Lung (tissue), 12 donors: ENCODE results near the gene AKAP13. TPM values are rescaled to one million over a fixed set of nuclear protein-coding genes. Genes with fewer than 3 reads are reported as not detected.

Source experiments
- ATAC-seq: fragments of 200-7000 bp; cut with Tn5 transposase; one replicate; pipeline ENCODE4 v1.9.1; 2020; ENCODE audit warnings: moderate number of reproducible peaks; ENCODE audit not compliant: insufficient read depth, low FRiP score
- DNase-seq, 3 donors: peaks; one replicate each; pipeline ENCODE4 v3.0.0-alpha.2; 2013 to 2017
- H3K27ac ChIP-seq, 2 donors: one replicate each; pipeline ENCODE4 v1.5.1; 2013; ENCODE audit warnings: mild to moderate bottlenecking in 2 of 2, moderate library complexity in 2 of 2, control low read depth in 1 of 2, inconsistent platforms in 1 of 2, low read depth in 1 of 2, low read length in 1 of 2
- H3K27me3 ChIP-seq, 3 donors: one replicate each; pipeline ENCODE4 v1.5.1; 2013; ENCODE audit warnings: low read length in 2 of 3; ENCODE audit not compliant: control insufficient read depth in 3 of 3, insufficient read depth in 3 of 3
- H3K36me3 ChIP-seq, 4 donors: one replicate each; pipeline ENCODE4 v1.5.1; 2013; ENCODE audit warnings: low read length in 4 of 4, mild to moderate bottlenecking in 1 of 4, moderate library complexity in 1 of 4; ENCODE audit not compliant: control insufficient read depth in 4 of 4, insufficient read depth in 4 of 4
- H3K4me1 ChIP-seq, 5 donors: one replicate each; pipeline ENCODE4 v1.5.1; 2013; ENCODE audit warnings: low read length in 5 of 5, mild to moderate bottlenecking in 2 of 5, moderate library complexity in 1 of 5; ENCODE audit not compliant: control insufficient read depth in 5 of 5, insufficient read depth in 5 of 5
- H3K4me3 ChIP-seq: one replicate; pipeline ENCODE4 v1.5.1; 2013; ENCODE audit warnings: mild to moderate bottlenecking, control low read depth, moderate library complexity
- H3K9ac ChIP-seq, 2 donors: one replicate each; pipeline ENCODE4 v1.5.1; 2013; ENCODE audit warnings: low read length in 2 of 2, control low read depth in 1 of 2; ENCODE audit not compliant: insufficient read depth in 1 of 2
- H3K9me3 ChIP-seq, 4 donors: one replicate each; pipeline ENCODE4 v1.5.1; 2013; ENCODE audit warnings: low read length in 3 of 4, mild to moderate bottlenecking in 1 of 4, moderate library complexity in 1 of 4; ENCODE audit not compliant: control insufficient read depth in 4 of 4, insufficient read depth in 3 of 4
- CTCF ChIP-seq: IDR thresholded peaks from 2 replicates; pipeline ENCODE4 v1.5.1; 2012; ENCODE audit warnings: mild to moderate bottlenecking; ENCODE audit errors: control extremely low read depth, extremely low read depth
- WGBS, 2 donors: extraction: QIAGEN DNeasy Blood & Tissue Kit; methylation state at CpG; one replicate each; pipeline ENCODE4 v1.1.7; 2013; 5-methylcytosine and 5-hydroxymethylcytosine counted together
- polyA plus RNA-seq, 2 donors: library from polyadenylated mRNA; stranded (reverse); fragments of 200-250 nt; gene quantifications; one replicate each; pipeline ENCODE4 v1.2.1, GENCODE V29; 2013
- total RNA-seq, 2 donors: library from RNA; depleted of rRNA in 1 of 2; stranded (reverse); fragments of >200 nt in 1 of 2; gene quantifications; one replicate each; pipeline ENCODE4 v1.2.1, GENCODE V29; 2014 to 2021
- donor health status: control.
- donor health status: control.
- donor health status: Bipolar disorder and iron deficiency.
- donor health status: healthy.
- donor health status: DM: yes; HTN: yes; CAD: no.

AKAP13 gene
- total and polyA plus RNA-seq, 4 donors, result 102 to 1,115 (median 259) TPM

GRCh38 chr15:85755471-85755870 lies 375.1 kb downstream of the AKAP13 start:
- 95 to 96% methylated on average over 11 of the region's 11 CpGs for WGBS, 2 donors
- DNase-seq (no peak), ATAC-seq (no peak)
- no peak for TF ChIP-seq CTCF
- Histone ChIP-seq H3K27ac (no peak overlapping the region), H3K9me3 (no peaks in the 10 kb centered on the region), H3K27me3 (no peaks in the 10 kb centered on the region), H3K36me3 (peaks cover 0 to 5% (median 2%) of the 10 kb centered on the region in 4 donors), H3K4me3 (no peak overlapping the region), H3K9ac (no peak overlapping the region), H3K4me1 (peaks cover 5 to 28% (median 10%) of the 10 kb centered on the region in 5 donors)

DNA sequence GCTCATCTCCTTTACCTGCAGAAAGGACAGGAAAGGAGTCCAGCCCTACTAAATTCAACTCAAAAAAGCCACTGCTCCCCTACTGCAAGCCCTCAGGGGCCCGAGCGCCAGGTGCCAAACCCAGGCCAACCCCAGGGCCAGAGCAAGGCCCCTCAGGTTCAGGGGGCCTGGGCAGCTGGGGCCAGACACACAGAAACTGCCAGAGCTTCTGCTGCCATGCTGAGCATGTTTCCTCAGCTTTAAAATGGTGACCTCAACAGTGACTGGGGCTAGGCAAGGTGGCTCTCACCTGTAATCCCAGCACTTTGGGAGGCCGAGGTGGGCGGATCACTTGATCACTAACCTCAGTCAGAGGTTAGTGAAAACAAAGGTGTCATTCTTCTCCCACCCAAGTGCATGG lies 375.5 kb downstream of the AKAP13 start:
- no peak overlapping the region for H3K9ac ChIP-seq
- no peak for DNase-seq
- no peak overlapping the region for H3K4me3 ChIP-seq
- whole genome bisulfite sequencing, 2 donors, result 94 to 98% methylated on average over 4 of the region's 4 CpGs
- H3K9me3 ChIP-seq, result no peaks in the 10 kb centered on the region
- peaks cover 0 to 5% (median 2%) of the 10 kb centered on the region in 4 donors for H3K36me3 ChIP-seq
- H3K27me3 ChIP-seq, result no peaks in the 10 kb centered on the region
- H3K27ac ChIP-seq, result no peak overlapping the region
- H3K4me1 ChIP-seq, result peaks cover 5 to 23% (median 7%) of the 10 kb centered on the region in 5 donors
- TF ChIP-seq CTCF, result no peak
- no peak for ATAC-seq

DNA sequence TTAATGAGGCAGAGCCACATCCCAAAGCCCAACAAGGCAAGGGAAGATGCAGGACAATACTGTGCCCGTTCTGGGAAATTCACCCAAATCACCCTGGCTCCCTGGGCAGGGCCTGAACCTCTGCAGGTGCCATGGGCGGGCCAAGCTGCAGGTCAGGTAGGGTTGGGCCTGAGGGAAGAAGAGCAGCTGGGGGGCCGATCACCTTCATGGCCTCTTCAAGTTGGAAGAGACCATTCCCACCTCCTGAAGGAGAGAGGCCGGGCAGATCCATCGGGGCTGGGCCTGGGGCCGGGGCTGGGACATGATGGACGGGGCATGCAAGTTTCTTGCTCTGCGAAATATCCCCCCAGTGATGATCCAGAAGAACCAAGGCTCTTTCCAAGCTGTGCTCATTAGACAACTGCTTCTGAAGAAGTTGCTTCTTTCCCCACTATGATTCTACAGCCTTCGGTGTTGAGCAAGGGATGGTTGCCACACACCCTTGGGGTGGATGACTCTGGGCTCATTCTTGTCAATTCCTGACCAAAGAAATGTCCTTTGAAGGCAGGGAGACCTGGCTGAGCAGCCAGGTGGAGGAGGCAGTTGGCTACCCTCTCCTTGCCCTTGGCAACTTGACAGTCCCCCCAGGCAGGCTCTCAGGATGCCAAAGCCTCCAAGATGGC lies 376.1 kb downstream of the AKAP13 start:
- no peak overlapping the region for H3K9ac ChIP-seq
- 88 to 95% methylated on average over 9 of the region's 9 CpGs for WGBS, 2 donors

More for the DNA sequence above, 376.1 kb downstream of the AKAP13 start:
- DNase-seq (no peak), ATAC-seq (no peak)
- Histone ChIP-seq H3K27me3 (no peaks in the 10 kb centered on the region), H3K4me3 (no peak overlapping the region), H3K27ac (no peak overlapping the region), H3K9me3 (no peaks in the 10 kb centered on the region), H3K36me3 (peaks cover 0 to 5% (median 2%) of the 10 kb centered on the region in 4 donors), H3K4me1 (peaks cover 2 to 19% (median 7%) of the 10 kb centered on the region in 5 donors)
- TF ChIP-seq CTCF, result no peak
